Stimulated activated CD8-positive, alpha-beta memory T cell treated with anti-CD3 and anti-CD28 coated beads, Interleukin-7, amount 100 ng/mL, for 48 hours (primary cell): ENCODE measurements around the gene TMEM38B.

ENCODE experiments used
- DNase-seq, 2 donors: peaks; one replicate each; pipeline ENCODE4 v3.0.0-alpha.2; 2020; ENCODE audit warnings: low read depth in 1 of 2; ENCODE audit errors: extremely low read depth in 1 of 2

TMEM38B gene, protein sequence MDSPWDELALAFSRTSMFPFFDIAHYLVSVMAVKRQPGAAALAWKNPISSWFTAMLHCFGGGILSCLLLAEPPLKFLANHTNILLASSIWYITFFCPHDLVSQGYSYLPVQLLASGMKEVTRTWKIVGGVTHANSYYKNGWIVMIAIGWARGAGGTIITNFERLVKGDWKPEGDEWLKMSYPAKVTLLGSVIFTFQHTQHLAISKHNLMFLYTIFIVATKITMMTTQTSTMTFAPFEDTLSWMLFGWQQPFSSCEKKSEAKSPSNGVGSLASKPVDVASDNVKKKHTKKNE

DNA sequence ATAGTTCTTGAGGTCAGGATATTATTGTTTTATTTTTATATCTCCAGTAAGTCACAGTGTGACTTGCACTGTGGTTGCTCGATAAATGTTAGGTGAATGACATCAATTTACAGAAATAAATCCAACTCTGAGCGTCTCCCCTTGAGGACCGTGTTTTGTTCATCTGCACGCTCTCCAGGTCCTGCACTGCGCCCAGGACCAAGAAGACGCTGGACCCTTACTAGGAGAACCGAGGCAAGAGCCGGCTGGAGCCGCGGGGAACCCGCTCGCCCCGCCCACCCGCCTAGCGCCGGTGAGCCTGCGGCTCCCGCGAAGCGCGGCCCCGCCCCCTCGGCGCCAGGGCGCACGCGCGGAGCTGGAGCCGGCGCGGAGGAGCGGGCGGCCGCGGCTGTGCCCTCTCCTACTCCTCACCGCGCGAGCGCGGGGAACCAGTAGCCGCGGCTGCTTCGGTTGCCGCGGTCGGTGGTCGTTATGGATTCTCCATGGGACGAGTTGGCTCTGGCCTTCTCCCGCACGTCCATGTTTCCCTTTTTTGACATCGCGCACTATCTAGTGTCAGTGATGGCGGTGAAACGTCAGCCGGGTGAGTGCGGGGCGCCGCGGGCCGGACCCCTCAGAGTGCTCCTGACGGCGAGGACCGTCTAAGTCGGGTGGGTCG is at the start of gene TMEM38B:
Gene TMEM38B (plus strand): TSS at position 352 of the 658 bp plus-strand sequence. CDS start 120 bp downstream, at position 472.
- DNase-seq, result peak; percentile 65 to 69

DNA sequence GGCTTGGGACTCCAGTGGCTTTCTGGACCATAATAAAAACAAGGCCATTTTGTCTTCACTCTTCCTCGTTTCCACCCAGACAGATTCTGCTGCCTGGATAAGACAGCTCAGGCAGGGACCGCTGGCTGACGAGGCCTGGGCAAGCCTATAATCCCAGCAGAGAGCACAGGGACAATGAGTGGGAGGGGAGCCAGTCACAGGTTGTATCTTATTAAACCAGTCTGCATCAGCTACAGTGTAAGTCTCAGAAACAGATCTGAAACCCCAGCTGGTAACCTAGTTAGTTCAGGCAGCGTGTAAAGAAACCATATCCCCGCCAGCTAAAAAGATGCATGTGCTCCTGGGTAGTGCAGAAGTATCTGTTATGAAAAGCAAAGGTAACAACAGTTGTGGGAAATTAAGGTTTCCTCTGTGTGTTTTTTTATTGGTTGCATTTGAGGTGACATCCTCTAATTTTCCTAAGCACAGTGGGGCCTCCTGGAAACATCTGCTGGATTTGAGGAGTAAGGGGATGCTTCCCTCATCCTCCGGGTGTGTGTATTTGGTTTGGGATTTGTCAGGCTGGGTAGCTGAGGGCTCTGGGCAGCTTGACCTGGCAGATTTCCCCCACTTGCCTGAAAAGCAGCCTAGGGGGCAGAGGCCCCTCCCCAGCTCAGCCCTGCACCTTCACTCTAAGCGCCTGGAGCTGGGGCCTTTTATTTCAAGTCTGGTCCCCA is 47.3 kb upstream of the TMEM38B start:
- DNase-seq, result no peak

DNA sequence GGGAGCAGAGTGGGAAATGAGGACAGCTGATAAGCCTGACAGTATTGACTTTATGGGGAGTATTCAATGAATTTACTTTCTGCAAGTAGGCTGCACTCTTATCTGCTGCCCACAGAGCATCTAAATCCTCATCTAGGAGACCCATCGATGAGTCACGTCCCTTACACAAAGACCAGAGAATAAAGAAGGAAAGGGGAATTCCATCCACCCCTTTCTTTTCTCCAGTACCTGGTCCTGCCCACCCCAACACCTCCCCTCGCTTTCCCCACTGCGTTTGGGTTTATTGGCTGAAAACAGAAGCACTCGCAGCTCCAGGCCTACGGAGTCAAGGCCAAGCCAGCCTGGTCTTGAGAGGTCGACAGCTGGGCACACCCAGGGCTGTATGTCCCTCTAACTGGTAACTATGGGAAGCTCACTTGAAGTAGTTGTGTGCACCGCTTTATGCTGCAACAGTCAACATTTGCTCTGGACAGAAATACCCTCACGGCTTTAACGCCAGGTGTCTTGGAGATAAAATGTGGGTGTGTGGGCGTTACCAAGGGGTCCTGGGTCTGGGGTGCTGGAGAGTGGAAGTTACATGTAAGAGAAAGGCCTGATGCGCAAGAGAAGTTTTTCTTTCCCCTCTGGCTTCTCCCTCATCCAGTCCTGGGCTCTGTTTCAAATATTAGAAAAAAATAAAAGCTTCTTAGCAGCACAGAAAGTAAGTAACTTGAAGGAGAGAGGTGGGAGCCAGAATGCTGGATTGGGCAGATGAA is 46.6 kb upstream of the TMEM38B start:
- no peak for DNase-seq

DNA sequence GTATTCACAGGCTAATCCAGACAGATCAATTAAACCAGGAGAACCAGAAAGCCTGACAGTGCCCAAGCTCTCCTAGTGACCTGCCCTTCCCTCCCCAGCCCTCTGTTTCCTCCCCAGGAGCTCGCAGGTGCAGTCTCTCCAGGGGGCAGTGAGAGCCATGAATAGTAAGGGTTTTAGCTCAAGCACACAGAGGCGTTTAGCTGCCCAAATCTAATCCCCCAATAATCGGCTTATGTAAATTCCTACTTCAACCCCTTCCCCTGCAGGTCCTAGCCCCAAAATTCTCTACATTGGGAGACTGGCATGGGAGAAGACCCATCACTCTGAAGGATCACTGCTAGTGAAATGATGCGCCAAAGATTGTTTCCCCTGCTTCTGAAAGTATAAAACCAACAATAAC is 42.5 kb upstream of the TMEM38B start:
- no peak for DNase-seq

DNA sequence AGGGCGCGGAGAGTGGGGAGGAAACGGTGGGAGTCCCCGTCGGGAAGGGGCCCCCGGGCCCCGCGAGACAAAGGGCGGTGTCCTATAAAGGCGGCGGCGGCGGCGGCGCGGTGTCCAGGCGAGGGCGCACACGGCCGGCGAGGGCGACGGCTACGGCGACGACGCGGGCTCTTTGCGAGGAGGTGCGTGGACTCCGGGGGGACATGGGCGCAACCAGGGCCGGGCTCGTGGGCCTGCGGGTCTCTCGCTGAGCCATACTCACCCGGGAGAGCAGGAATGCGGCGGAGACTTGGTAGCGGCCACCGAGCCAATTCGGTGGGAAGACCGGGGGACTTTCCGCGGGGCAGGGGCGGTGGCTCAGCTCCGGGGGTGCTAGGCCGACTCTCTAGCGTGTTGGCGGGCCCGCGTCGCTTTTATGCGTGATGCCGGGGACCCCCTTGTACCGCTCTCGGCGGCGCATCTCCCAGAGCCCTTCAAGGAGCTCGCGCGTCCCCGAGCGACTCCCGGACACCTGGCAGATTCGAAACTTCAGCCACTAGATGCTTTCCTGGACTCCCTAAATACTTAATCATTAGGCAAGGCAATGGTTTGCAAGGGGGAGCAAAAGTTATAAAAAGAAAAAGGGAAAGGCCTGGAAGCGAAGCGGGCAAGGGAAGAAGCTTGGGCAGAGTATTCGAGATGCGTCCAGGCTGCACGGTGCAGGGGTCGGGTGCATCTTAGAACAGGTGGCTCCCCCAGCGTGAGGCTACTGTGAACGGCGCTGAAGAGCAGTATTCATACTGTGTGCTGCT is 38.0 kb upstream of the TMEM38B start:
- no peak for DNase-seq

DNA sequence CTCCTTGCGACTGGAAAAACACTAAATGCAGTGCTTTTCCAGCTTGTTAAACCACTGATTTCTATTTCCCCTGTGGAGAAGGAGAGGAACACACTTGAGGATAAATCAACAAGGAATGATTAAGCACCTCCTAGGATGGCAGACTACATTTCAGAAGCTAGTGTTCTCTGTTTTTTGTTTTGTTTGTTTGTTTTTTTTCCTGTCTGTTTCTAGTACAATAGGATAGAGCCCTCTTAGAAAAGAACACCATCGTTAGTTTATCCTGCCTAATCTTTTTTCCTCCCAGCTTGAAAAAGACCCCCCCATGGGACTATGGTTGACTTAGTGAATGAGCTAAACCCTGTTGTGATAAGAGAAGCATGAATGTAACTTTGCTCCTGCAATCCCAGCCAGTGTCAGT is 36.0 kb upstream of the TMEM38B start:
- DNase-seq, result no peak

DNA sequence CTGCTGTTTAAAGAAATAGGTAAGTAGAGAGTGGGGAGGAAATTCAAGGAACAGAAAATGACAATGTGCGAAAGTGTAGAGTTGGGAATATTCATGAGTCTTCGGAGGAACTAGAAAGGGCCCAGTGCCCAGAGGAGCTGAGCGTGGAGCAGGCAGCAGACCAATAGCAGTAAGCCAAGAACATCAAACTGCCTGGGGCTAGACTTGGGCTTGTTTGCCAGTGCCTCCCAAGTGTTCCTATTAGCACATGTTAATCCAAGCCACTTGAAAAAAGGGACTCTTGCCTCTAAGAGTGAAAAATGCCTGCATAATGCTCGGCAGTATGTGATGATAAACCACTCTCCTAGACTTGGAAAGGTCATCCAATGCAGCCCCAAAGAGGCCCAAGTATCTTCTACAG is 33.3 kb upstream of the TMEM38B start:
- DNase-seq, result no peak

DNA sequence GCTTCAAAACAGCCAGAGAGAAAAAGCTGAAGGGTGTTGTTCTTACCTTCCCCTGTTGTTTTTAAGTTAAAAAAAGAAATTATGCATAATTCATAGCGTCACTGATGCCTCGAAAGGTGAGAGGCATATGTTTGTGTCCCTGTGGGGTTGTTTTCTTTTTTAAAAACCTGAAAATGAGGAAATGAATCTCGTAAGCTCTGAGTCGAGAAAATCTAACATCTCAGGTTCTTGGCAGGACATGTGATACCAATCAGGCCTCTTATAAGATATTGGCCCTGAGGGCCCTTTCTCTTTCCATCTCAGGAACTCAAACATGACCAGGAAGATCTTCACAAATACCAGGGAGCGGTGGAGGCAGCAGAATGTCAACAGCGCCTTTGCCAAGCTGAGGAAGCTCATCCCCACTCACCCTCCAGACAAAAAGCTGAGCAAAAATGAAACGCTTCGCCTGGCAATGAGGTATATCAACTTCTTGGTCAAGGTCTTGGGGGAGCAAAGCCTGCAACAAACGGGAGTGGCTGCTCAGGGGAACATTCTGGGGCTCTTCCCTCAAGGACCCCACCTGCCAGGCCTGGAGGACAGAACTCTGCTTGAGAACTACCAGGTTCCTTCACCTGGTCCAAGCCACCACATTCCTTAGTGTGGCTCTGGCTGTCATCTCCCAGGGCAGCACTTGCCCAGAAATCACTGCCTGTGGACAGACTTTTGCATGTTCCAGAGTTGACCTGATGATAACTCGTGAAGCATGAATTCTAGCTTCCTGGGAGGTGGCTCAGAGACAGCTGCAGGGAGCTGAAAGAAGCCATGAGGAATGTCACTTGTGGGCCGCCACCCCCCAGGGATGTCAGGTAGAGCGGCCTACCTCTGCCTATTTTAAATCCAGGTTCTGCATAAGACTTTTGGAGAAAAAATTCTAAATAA is 31.9 kb upstream of the TMEM38B start, which contains the start of gene TAL2:
Gene TAL2 (plus strand): TSS at position 274 of the 921 bp plus-strand sequence. CDS start 40 bp downstream, at position 314.
- DNase-seq, result no peak

DNA sequence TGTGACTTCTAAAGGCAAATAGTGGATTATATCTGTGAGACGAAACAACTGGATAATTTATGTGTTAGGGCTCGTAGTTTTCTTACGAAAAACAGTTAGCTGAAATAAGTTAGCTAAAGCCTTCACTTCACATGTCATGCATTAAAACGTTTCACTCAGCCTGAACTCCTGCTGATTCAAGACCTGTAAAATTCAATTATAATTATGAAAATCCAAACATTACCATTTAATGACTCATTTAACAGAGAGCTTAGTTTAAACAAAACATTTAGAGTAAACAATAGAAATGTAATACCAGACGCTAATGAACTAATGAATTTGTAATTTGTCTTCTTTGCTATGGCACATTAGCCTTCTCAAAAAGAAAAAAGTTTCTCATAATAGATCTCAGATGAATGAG is 30.4 kb upstream of the TMEM38B start:
- no peak for DNase-seq

DNA sequence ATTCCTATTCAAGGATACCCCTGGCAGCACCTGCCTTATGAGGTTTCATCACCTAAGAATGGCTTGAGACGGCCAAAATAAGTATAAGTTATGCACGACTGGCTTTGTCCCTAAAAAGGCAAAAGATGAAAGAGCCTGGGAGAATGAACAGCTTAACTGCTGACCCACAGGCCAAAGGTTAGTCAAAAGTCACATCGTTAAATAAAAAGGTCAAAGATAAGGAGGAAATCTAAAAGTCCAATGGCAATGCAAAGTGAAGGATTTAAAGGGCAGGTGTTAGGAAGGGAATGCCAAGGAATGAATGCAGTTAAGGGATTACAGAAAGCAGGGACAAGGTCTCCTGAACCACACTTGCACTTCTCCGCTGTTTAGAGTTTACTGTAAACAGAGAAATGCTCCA is 26.5 kb upstream of the TMEM38B start:
- no peak for DNase-seq

DNA sequence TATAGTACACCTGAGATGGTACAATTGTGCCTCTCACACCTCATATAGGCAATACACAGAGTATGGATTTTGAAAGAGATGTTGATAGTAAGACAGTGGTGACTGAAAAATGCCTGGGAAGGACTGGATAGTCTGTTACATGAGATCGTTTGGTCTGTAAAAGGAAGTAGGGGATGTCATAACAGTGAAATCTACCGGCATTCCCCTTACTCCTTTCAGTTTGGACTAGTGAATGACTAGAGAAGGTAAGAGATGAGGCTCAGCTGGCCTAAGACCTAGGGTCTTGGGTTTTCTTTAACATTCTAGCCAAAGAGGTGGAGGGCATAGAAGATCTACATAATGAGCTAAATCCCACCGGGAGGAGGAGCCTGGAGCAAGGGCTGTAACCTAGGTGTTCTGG is 24.0 kb upstream of the TMEM38B start:
- no peak for DNase-seq

DNA sequence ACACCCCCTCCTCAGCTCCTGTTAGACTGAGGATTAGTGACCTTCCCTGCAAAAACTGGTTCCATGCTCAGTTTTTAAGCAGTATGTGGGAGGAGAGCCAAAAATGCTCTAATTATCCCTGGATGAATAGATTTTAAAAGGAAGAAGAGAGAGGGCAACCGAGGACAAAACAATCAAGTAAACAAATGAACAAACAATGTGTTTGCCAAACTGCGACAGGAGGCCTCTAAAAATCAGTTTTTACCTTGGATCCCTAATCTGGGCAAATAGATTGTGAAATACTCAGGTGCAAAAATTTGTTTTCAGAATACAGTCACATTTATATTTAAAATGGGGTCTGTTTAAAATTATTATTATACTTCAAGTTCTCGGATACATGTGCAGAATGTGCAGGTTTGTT is 23.6 kb upstream of the TMEM38B start:
- DNase-seq, result no peak

DNA sequence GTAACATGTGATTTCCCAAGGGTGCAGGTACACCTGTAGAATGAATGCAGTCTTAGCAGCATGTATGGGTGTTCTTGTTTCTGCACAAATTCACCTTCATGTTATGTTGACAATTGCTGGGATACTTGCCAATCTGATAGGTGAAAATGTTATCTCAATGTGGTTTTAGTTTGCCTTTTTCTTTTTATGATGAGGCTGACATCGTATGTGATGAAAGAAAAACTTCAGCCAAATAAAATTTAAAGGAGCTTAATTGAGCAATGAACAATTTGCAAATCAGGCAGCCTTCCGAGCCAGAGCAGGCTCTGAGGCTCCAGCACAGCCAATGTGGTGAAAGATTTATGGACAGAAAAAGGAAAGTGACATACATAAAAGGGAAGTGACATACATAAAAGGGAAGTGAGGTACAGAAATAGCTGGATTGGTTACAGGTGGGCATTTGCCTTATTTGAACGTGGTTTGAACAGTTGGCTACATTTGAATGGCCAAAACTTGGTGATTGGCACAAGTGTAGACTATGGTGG is 21.6 kb upstream of the TMEM38B start:
- DNase-seq, result no peak

DNA sequence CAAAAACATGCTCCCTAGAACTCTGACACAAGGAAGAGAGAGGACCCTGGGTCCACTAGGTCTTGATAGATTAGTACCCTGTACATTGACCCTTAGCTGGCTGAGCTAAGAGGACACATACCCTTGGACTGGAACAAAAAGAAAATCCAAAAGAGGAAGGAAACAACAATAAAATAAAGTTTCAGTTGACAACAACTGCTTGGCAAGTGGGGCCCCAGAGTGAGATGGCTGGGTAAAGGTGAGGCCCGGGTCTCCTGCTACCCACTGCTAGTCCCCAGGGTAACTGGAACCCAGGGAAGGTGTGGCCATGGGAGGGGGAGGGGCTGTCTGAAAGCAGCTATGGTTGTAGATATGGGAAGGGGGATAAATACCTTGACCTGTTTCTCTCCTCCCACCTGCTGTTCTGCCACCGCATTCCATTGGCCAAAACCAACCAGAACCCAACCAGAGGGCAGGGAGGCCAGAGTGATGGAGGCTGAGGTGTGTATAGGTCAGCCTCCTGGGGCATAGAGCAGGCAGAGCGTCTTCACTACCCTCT is 20.4 kb upstream of the TMEM38B start:
- DNase-seq, result no peak

DNA sequence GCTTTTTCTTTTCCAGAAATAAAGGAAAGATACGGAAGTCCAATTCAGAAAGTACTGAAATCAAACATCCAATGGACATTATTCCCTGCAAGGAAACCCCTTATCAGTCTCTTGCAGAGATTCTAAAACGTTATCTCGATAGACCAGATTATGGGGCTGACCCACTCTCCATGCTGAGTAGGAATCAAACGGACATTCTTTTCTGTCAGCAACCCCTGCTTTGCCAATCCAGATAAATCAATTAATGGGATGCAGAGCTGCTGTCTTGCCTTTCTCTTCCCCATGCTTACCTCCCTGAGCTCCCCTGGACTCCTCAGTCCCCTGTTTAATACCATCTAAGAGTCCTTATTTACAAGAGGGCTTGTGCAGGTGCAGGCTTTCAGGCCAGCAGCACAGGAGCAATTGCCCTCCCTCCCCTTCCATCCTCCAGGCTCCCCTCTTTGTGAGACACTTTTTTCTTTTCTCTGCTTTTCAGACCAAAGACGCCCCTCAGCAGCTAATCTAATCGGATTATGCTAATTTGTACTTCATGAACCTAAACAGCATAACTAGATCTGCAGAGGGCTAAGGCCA is 17.9 kb upstream of the TMEM38B start:
- DNase-seq, result no peak

DNA sequence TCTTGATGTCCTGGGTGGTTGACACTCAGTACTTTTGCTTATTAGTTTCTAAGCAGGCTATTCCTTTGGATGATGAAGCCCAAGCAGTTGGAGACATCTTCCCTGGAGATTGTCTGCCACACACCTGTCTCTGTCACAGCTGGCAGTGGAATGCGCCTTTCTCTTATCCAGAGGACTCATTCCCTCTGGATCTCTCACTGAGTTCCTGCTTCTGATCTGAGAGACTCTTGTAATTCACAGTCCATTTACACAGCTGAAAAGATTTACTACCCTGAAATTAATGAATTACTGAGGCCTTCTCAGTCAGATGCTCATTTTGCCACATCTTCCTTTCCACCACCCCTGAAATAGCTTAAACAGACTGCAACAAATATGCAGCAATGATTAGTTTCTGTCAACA is 16.2 kb upstream of the TMEM38B start:
- no peak for DNase-seq

DNA sequence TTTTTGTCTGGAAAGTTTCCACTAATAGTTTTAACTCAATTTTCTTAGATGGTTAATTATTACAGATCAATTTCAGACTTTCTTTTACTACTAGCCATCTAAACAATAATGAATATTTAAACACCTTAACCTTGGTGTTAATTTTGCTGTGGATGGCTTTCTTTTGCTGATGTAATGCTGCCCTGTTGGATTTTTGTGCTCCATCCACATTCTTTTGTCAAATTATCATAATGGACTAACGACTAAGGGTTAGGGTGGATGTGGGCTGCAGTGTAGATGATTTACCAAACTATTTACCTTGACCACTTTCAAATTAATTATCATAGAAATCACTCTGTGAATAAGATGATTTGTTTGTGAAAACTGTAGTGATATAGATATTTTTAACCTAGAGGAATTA is 15.6 kb upstream of the TMEM38B start:
- no peak for DNase-seq

DNA sequence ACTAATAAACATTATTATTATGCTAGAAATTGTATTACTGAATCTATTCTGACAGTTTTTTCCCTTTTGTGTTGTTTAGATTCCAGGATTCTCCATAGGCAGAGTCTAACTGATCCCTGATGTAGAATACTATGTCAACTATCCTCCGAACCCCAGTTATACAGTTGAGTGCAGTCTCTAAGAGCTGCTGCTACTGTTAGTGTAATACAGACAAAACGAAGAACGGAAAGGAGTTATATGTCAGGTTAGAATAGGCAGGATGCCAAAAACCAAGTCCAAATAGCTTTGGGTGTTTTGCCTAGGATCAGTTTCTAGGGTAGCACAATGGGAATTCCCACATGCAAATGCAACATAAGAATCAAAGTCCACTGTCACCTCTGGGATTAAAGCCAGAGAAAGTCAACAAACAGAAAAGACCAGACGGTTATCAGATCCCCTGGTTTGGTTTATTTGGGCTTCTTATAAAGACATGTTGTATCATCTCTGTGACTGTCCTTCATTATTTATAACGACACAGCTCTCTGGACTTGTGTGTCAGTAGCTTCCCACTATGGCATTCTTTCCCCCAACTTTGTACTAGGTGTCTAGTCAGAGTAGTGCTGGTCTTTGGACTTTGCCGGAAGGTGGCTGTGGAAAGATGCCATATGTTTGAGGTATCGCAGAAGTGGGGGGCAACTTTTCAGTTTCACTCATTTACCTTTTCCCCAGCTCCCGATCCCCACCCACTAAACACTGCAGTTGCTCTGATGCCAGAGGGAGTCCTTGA is 14.9 kb upstream of the TMEM38B start:
- no peak for DNase-seq
